Naive thymus-derived CD8-positive, alpha-beta T cell (primary cell): ENCODE results near the gene SLC10A7. TPM values are rescaled to one million over a fixed set of nuclear protein-coding genes. Genes with fewer than 3 reads are reported as not detected.

Experiments used
- ATAC-seq, 2 donors: fragments of 150-1000 bp; cut with Tn5 transposase in 1 of 2; sonication (Bioruptor Pico), chemical (Tn5 transposase) in 1 of 2; 1 replicate in 1 of 2; 2 replicates in 1 of 2; pipeline ENCODE4 v1.10.0; 2021; ENCODE audit warnings: mild to moderate bottlenecking in 2 of 2, moderate library complexity in 2 of 2
- POLR2A ChIA-PET: fragments of 350-600 bp; sonication (Branson Sonifier 250); formaldehyde crosslinking; loops from one replicate; lab custom pipeline; 2021; ENCODE audit warnings: antibody characterized with exemption; lab: Charles Lee
- DNase-seq, 10 donors: peaks; one replicate each; pipeline versions ENCODE4 v3.0.0 to v3.0.0-alpha.2; 2020 to 2022
- H3K27ac Mint-ChIP-seq, 10 donors: one replicate each; pipeline ENCODE4 v1.8.0; 2020 to 2022; ENCODE audit warnings: mild to moderate bottlenecking in 10 of 10, mixed read lengths in 10 of 10, moderate library complexity in 4 of 10, inconsistent platforms in 1 of 10
- H3K27me3 Mint-ChIP-seq, 5 donors: one replicate each; pipeline ENCODE4 v1.8.0; 2021 to 2022; ENCODE audit warnings: mixed read lengths in 5 of 5
- H3K36me3 Mint-ChIP-seq, 3 donors: one replicate each; pipeline ENCODE4 v1.8.0; 2020 to 2022; ENCODE audit warnings: mixed read lengths in 3 of 3, mild to moderate bottlenecking in 2 of 3, inconsistent platforms in 1 of 3
- H3K4me1 Mint-ChIP-seq, 4 donors: one replicate each; pipeline ENCODE4 v1.8.0; 2021 to 2022; ENCODE audit warnings: mixed read lengths in 4 of 4
- H3K4me3 Mint-ChIP-seq, 10 donors: one replicate each; pipeline ENCODE4 v1.8.0; 2020 to 2022; ENCODE audit warnings: mild to moderate bottlenecking in 10 of 10, mixed read lengths in 10 of 10, moderate library complexity in 6 of 10, inconsistent platforms in 1 of 10
- H3K9me3 Mint-ChIP-seq, 9 donors: one replicate each; pipeline ENCODE4 v1.8.0; 2020 to 2022; ENCODE audit warnings: mixed read lengths in 9 of 9, mild to moderate bottlenecking in 3 of 9, inconsistent platforms in 1 of 9, moderate library complexity in 1 of 9
- polyA plus RNA-seq, 3 donors: library from polyadenylated mRNA; unstranded; fragments of 300-500 nt; fragmentation: Illumina TruSeq; gene quantifications; one replicate each; pipeline ENCODE4 v1.2.3, GENCODE V29; 2021
- total RNA-seq, 8 experiments: library from RNA in 2 of 8; stranded (reverse) in 2 of 8; gene quantifications; one replicate each; pipeline ENCODE4 v1.2.3 and lab custom pipeline; 2021 to 2026

The SLC10A7 gene
- total and polyA plus RNA-seq, 5 experiments from 2014 or later, result 7.8 to 14.2 (median 11.4) TPM

DNA sequence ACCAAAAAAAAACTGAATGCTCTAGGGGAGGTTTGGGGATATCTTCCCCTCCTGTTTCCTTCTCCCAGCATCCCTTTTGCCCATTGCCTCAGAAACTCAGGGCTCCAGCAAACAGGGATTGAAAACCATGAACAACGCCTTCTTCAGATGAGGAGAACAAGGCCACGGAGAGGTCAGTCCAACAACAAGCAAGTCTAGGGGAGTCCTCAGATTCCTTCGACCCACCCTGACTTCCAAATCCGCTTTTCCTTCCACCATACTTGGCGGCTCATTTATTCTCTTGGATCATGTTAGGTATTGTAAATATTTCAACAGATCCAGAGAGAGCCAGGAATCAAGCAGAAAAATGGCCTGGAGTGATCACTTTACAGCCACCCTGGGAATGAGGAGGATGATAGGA lies 285.5 kb downstream of the SLC10A7 start:
- peaks cover 0 to 8% (median 2%) of the 10 kb centered on the region in 9 donors for H3K9me3 Mint-ChIP-seq
- H3K27me3 Mint-ChIP-seq, result peaks cover 0 to 24% (median 9%) of the 10 kb centered on the region in 5 donors
- no peak overlapping the region for H3K4me3 Mint-ChIP-seq
- POLR2A ChIA-PET, result interaction anchor here (0.6 kb wide), 1 partner anchor 98 kb away, joined by 4 read pairs; no protein-coding TSS in a partner anchor
- H3K4me1 Mint-ChIP-seq, result no peaks in the 10 kb centered on the region
- H3K36me3 Mint-ChIP-seq, result no peaks in the 10 kb centered on the region
- ATAC-seq, result no peak
- no peak for DNase-seq
- no peak overlapping the region for H3K27ac Mint-ChIP-seq

DNA sequence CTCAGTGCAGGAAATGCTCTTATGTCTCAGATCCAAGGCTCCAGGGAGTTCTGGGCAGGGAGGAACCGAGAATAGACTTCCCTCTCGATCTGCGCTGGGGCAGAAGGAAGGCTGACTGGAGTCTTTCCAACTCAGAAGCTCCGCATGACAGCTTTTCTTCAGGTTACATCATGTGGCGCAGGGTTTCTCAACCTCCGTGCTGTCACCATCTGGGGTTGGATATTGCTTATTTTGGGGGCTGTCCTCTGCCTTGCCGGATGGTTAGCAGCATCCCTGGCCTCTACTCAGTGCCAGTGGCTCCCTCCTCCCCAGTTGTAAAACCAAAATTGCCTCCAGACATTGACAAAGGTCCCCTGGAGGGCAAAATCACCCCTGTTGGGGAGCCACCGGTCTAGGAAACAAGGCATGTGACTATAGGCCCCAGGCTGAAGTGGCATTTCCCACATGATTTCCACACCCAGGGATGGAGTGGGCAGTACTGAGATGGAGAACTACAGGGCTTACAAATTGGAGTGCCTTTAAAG lies 286.0 kb downstream of the SLC10A7 start:
- ATAC-seq, result no peak
- H3K27ac Mint-ChIP-seq, result no peak overlapping the region
- no peak for DNase-seq
- H3K9me3 Mint-ChIP-seq, result peaks cover 0 to 8% (median 2%) of the 10 kb centered on the region in 9 donors
- H3K27me3 Mint-ChIP-seq, result peaks cover 0 to 24% (median 9%) of the 10 kb centered on the region in 5 donors
- no peaks in the 10 kb centered on the region for H3K36me3 Mint-ChIP-seq
- no peak overlapping the region for H3K4me3 Mint-ChIP-seq
- POLR2A ChIA-PET, result interaction anchor here (0.6 kb wide), 1 partner anchor 98 kb away, joined by 4 read pairs; no protein-coding TSS in a partner anchor
- no peaks in the 10 kb centered on the region for H3K4me1 Mint-ChIP-seq

DNA sequence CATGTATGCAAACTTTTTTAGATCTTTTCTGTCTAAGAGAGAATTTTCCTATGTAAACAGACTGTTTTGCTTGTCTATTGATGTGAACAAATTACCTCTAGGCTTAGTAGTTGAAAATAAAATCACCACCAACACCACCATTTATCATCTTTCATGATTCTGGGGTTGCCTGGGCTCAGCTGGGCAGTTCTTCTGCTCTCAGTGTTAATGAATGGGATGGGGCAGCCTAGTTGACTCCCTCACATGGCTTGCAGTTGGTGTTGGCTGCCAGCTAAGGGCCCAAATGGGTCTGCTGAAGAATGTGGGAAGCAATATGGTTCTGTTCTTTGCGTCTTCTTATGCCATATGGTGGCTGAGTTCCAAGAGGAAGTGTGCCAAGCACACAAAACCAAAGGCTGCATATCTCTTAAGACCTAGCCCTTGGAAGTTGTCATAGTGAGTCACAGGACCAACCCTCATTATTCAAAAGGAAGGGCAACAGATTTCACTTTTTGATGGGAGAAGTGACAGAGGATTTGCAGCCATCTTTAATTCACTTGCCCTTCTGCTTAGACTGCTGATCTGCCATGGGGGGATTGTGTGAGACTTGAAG lies 289.5 kb downstream of the SLC10A7 start:
- H3K4me1 Mint-ChIP-seq, result no peaks in the 10 kb centered on the region
- no peak overlapping the region for H3K4me3 Mint-ChIP-seq
- H3K27ac Mint-ChIP-seq, result no peak overlapping the region
- DNase-seq, result no peak
- H3K36me3 Mint-ChIP-seq, result peaks cover 0 to 2% (median 0%) of the 10 kb centered on the region in 3 donors
- POLR2A ChIA-PET, result no interaction called here
- ATAC-seq, result no peak
- H3K9me3 Mint-ChIP-seq, result peaks cover 0 to 8% (median 2%) of the 10 kb centered on the region in 9 donors
- H3K27me3 Mint-ChIP-seq, result peaks cover 0 to 21% (median 5%) of the 10 kb centered on the region in 5 donors

DNA sequence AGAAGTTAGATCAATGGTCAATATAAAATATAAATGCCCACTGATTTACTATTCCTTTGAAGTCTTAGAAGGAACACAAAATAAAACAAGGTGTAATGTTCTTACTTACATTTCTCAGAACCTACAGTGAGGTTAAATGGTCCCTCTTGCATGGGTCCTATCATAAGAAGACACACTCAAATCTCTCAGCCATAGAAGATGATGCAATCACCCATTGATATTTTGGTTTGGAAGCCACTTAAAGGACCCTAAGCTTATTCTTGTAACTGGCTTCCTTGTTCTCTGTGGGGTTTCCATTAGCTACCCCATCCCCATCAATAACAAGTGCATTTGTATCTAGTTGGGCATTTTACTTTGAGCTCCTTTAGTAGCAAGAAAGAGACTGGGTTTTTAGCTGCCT lies 292.3 kb downstream of the SLC10A7 start:
- ATAC-seq (no peak), DNase-seq (no peak)
- Mint-ChIP-seq H3K27me3 (peaks cover 0 to under 1% (median 0%) of the 10 kb centered on the region in 5 donors), H3K4me3 (no peak overlapping the region), H3K4me1 (no peaks in the 10 kb centered on the region), H3K9me3 (peaks cover 0 to 8% (median 2%) of the 10 kb centered on the region in 9 donors), H3K27ac (no peak overlapping the region), H3K36me3 (peaks cover 0 to 2% (median 0%) of the 10 kb centered on the region in 3 donors)
- POLR2A ChIA-PET, result no interaction called here

DNA sequence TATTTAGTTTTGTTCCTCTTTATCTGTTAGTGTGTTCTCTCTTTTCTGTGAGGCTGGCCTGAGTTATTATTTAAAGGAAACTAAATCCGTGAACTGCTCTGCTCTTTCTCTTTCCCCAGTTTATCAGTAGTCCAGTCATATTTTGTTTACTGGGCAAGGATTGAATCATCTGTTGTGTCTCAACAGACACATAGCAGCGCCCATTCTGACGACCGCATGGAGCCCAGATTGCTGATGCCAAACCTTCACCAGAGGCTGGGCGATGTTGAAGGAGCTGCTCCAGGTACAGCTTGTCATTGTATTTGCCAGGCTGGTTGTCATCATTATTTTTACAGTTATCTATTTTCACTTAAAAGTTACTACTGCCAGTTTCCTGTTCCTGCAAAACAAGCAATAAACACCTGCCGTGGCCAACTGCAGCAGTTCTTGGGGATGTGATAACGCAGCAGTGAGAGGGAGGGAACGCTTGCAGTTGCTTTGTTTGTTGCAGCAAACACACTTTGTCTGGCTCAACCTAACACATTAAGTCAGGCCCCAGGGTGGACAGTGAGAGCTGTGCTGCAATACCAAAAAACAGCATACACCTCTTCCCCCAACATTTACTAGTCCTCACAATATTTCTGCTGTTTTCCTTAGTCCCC lies 297.3 kb downstream of the SLC10A7 start:
- H3K4me3 Mint-ChIP-seq, result no peak overlapping the region
- no peaks in the 10 kb centered on the region for H3K9me3 Mint-ChIP-seq
- H3K4me1 Mint-ChIP-seq, result no peaks in the 10 kb centered on the region
- ATAC-seq (no peak), DNase-seq (no peak)
- POLR2A ChIA-PET, result no interaction called here
- H3K27ac Mint-ChIP-seq, result no peak overlapping the region
- no peaks in the 10 kb centered on the region for H3K27me3 Mint-ChIP-seq
- no peaks in the 10 kb centered on the region for H3K36me3 Mint-ChIP-seq

DNA sequence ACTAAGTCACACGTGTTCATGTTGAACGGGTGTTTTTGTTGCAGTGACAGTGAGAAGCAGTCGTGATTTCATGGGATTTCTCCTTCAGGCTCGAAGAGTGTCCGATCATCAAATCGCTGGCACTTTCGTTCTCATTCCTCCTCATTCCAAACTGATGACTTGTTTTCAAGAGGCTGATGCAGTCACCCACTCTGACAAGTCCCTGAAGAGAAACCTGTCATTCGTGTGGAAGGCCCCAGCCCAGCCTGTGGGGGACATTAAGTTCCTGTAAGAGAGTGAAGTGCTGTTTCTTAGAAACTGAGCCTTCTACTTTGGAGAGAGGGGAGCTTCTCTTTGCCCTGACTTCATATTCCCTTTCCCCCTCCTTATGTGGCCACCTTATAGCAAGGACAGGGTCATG lies 299.4 kb downstream of the SLC10A7 start:
- Mint-ChIP-seq H3K27me3 (no peaks in the 10 kb centered on the region), H3K27ac (no peak overlapping the region), H3K9me3 (no peaks in the 10 kb centered on the region), H3K4me1 (no peaks in the 10 kb centered on the region), H3K36me3 (no peaks in the 10 kb centered on the region), H3K4me3 (no peak overlapping the region)
- DNase-seq (no peak), ATAC-seq (no peak)
- POLR2A ChIA-PET, result no interaction called here

DNA sequence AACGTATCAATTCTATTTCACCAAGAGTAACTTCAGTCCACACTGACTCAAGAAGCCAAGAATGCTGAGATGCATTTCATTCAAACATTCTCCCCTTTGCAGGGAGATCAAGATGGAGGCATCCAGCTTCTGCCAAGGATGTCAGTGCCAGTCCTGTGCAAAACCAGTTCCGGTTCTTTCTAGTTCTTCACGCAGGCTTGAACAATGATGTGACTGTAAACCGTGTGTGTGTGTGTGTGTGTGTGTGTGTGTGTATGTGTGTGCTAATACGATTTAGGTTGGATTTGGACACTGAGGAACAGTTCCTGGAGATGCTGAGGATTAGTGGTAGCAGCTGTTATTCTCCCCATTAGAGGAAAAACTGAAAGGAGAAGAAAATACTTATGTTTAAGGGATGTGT lies 307.5 kb downstream of the SLC10A7 start, which contains the start of gene REELD1:
TSS of gene REELD1 (plus strand) at position 301 of the 400 bp plus-strand sequence. CDS start 2,415 bp downstream, outside the sequence.
- Mint-ChIP-seq H3K27me3 (peaks cover 0 to 16% (median 4%) of the 10 kb centered on the region in 5 donors), H3K9me3 (no peaks in the 10 kb centered on the region)
- POLR2A ChIA-PET, result no interaction called here

DNA sequence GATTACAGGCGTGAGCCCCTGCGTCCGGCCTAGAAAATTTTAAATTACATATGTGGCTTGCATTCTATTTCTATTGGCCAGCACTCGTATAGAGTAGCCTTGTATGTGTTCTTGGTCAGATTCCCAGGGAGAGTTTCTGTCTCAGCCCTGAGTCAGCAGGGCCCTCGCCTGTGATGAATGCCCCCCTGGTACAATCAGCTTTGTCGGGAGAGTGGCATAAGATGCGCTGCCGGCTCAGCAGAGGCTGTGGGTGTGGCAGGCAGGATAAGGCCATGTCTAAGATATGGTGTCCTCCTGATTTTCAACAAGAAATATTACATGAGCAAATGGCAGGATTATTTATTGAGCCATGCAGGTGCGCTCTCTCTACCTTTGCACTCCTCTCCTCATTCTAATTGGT lies 309.0 kb downstream of the SLC10A7 start:
- H3K4me3 Mint-ChIP-seq, result no peak overlapping the region
- no peak for ATAC-seq
- no peaks in the 10 kb centered on the region for H3K4me1 Mint-ChIP-seq

More for the DNA sequence above, 307.5 kb downstream of the SLC10A7 start, which contains the start of gene REELD1:
- H3K4me1 Mint-ChIP-seq, result no peaks in the 10 kb centered on the region
- H3K4me3 Mint-ChIP-seq, result no peak within 1 kb of the TSS
- no peak within 1 kb of the TSS for H3K27ac Mint-ChIP-seq
- peaks cover 0 to 3% (median 0%) of the 10 kb centered on the region in 3 donors for H3K36me3 Mint-ChIP-seq
- DNase-seq, result no peak
- ATAC-seq, result no peak

DNA sequence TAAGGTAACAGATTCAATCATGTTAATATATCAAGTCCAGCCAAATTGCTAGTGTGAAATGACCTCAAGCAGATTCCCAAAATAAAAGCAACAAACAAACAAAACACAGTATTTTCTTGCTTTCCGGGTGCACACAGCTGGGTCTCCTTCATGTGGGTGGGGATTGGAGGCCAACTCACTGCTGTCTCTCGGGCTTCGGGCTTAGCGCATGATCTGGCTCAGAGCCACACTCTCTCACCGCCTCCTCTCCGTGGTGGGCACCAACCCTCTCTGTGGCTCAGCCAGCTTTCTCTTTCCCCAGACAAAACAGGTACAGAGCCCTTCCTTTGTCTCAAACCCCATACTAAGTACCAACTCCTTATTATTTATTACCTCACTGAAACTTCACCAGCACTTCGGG lies 310.3 kb downstream of the SLC10A7 start:
- DNase-seq (no peak), ATAC-seq (no peak)
- Mint-ChIP-seq H3K36me3 (peaks cover 0 to 3% (median 0%) of the 10 kb centered on the region in 3 donors), H3K27me3 (peaks cover 0 to 20% (median 4%) of the 10 kb centered on the region in 5 donors), H3K9me3 (no peaks in the 10 kb centered on the region), H3K27ac (no peak overlapping the region), H3K4me1 (no peaks in the 10 kb centered on the region), H3K4me3 (no peak overlapping the region)
- POLR2A ChIA-PET, result no interaction called here

More for the DNA sequence above, 309.0 kb downstream of the SLC10A7 start:
- DNase-seq, result no peak
- Mint-ChIP-seq H3K36me3 (peaks cover 0 to 3% (median 0%) of the 10 kb centered on the region in 3 donors), H3K27ac (no peak overlapping the region), H3K27me3 (peaks cover 0 to 16% (median 4%) of the 10 kb centered on the region in 5 donors), H3K9me3 (no peaks in the 10 kb centered on the region)
- POLR2A ChIA-PET, result no interaction called here

DNA sequence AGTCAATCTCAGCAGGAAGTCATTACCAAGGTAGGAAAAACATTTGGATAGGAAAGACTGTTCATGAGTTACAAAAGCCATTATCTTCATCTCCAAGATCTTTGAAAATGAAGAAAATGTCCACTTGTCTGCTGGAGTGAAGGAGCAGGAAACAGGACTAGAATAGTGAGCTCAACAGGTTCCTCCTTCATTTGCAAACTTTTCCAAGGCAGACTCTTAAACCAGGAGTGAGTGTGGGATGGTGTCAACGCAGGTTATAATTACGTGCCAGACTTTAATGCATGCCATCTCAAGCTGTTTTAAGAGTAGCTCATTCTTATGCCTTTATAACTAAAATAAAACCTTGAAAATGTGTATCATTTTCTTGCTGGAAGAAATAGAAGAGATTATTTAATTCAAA lies 310.9 kb downstream of the SLC10A7 start:
- peaks cover 0 to 3% (median 0%) of the 10 kb centered on the region in 3 donors for H3K36me3 Mint-ChIP-seq
- ATAC-seq, result no peak
- H3K9me3 Mint-ChIP-seq, result no peaks in the 10 kb centered on the region
- H3K27ac Mint-ChIP-seq, result no peak overlapping the region
- no peaks in the 10 kb centered on the region for H3K4me1 Mint-ChIP-seq
- POLR2A ChIA-PET, result no interaction called here
- peaks cover 0 to 20% (median 4%) of the 10 kb centered on the region in 5 donors for H3K27me3 Mint-ChIP-seq
- DNase-seq, result no peak
- no peak overlapping the region for H3K4me3 Mint-ChIP-seq

DNA sequence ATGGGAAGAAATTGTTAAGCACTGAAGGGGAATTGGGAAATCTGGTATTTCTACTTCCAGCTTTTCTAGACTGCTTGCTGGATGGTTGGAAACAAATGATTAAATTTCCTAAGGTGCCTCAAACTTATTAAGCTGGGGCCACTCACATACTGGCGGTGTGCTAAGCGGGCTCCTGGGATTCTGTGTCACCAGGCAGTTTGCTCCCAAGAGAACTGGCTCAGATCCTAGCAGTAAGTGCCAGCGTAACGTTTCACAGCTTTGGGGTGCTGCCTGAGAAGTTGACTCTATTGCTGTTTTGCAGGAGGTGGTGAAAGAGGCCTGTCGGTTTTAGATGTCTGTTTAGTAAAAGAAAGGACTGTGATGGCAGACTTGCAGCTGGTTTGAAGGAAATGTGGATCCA lies 314.3 kb downstream of the SLC10A7 start:
- POLR2A ChIA-PET, result no interaction called here
- Mint-ChIP-seq H3K36me3 (peaks cover 16 to 26% (median 18%) of the 10 kb centered on the region in 3 donors), H3K9me3 (peaks cover 0 to 5% (median 0%) of the 10 kb centered on the region in 9 donors), H3K4me1 (no peaks in the 10 kb centered on the region), H3K27ac (no peak overlapping the region), H3K4me3 (no peak overlapping the region), H3K27me3 (peaks cover 0 to 10% (median 0%) of the 10 kb centered on the region in 5 donors)
- DNase-seq (no peak), ATAC-seq (no peak)
